B cell (primary cell): ENCODE results near the gene DGKB.

Source experiments
- EZH2 ChIP-seq: IDR thresholded peaks from 2 replicates; pipeline ENCODE4 v1.6.1; 2012; ENCODE audit warnings: borderline replicate concordance, low read depth, mild to moderate bottlenecking, moderate library complexity, low read length; ENCODE audit not compliant: insufficient read depth, poor library complexity, severe bottlenecking
- TF ChIP-seq, protein P1 (sequence below): fragments of 200-600 bp; IDR thresholded peaks from one replicate; pipeline ENCODE4 v1.8.0; 2022; ENCODE audit warnings: antibody characterized with exemption, mild to moderate bottlenecking

GRCh38 chr7:14858866-14859265 is 43.7 kb downstream of the DGKB start:
- TF ChIP-seq, protein P1, sequence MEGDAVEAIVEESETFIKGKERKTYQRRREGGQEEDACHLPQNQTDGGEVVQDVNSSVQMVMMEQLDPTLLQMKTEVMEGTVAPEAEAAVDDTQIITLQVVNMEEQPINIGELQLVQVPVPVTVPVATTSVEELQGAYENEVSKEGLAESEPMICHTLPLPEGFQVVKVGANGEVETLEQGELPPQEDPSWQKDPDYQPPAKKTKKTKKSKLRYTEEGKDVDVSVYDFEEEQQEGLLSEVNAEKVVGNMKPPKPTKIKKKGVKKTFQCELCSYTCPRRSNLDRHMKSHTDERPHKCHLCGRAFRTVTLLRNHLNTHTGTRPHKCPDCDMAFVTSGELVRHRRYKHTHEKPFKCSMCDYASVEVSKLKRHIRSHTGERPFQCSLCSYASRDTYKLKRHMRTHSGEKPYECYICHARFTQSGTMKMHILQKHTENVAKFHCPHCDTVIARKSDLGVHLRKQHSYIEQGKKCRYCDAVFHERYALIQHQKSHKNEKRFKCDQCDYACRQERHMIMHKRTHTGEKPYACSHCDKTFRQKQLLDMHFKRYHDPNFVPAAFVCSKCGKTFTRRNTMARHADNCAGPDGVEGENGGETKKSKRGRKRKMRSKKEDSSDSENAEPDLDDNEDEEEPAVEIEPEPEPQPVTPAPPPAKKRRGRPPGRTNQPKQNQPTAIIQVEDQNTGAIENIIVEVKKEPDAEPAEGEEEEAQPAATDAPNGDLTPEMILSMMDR = no peak
- no peak for TF ChIP-seq EZH2
